HK-2 (cell line): ENCODE results near the gene CRACR2A.

Source experiments
- DNase-seq: peaks from one replicate; pipeline ENCODE4 v3.0.0-alpha.2; 2018; ENCODE audit not compliant: unreplicated experiment

Gene CRACR2A

GRCh38 chr12:3725388-3726115 is 27.4 kb downstream of the CRACR2A start:
- no peak for DNase-seq

GRCh38 chr12:3723916-3724805 is 28.7 kb downstream of the CRACR2A start:
- DNase-seq: no peak

- no peak for DNase-seq
Measured at GRCh38 chr12:3722368-3722767, 30.5 kb downstream of the CRACR2A start.

GRCh38 chr12:3720772-3721171 is 32.1 kb downstream of the CRACR2A start:
- DNase-seq: no peak

- DNase-seq: no peak
Measured at GRCh38 chr12:3718100-3718499, 34.8 kb downstream of the CRACR2A start.

- no peak for DNase-seq
Measured at GRCh38 chr12:3717283-3717898, 35.5 kb downstream of the CRACR2A start.

- no peak for DNase-seq
Measured at GRCh38 chr12:3715999-3716398, 36.9 kb downstream of the CRACR2A start.

GRCh38 chr12:3713947-3714346 is 39.0 kb downstream of the CRACR2A start:
- DNase-seq: no peak

GRCh38 chr12:3713483-3713882 is 39.4 kb downstream of the CRACR2A start:
- DNase-seq: no peak

- no peak for DNase-seq
Measured at GRCh38 chr12:3712209-3712992, 40.5 kb downstream of the CRACR2A start.

GRCh38 chr12:3705354-3705675 is 47.6 kb downstream of the CRACR2A start:
- DNase-seq: no peak

- no peak for DNase-seq
Measured at GRCh38 chr12:3704512-3705353, 48.2 kb downstream of the CRACR2A start.

GRCh38 chr12:3700861-3701260 is 52.0 kb downstream of the CRACR2A start:
- DNase-seq: no peak

GRCh38 chr12:3698218-3698974 is 54.5 kb downstream of the CRACR2A start:
- DNase-seq: peak; percentile 35

GRCh38 chr12:3697311-3697870 is 55.5 kb downstream of the CRACR2A start:
- no peak for DNase-seq

GRCh38 chr12:3694673-3695072 is 58.2 kb downstream of the CRACR2A start:
- DNase-seq: no peak

- DNase-seq: no peak
Measured at GRCh38 chr12:3692616-3693365, 60.1 kb downstream of the CRACR2A start.

- DNase-seq: no peak
Measured at GRCh38 chr12:3686463-3686862, 66.4 kb downstream of the CRACR2A start.

GRCh38 chr12:3685830-3686229 is 67.1 kb downstream of the CRACR2A start:
- no peak for DNase-seq
